Superior temporal gyrus (tissue), 1 donor: ENCODE data around the gene KATNB1.
"Not testable (repeated sequence)": the region's sequence is repeated elsewhere in the genome, so short reads cannot be mapped to it uniquely, and the experiment has no call there.

Experiments
- DNase-seq: peaks from one replicate; pipeline ENCODE4 v3.0.0-alpha.2; 2016; ENCODE audit errors: extremely low spot score

Gene KATNB1

GRCh38 chr16:57725976-57726375, 9.6 kb upstream of the KATNB1 start:
- DNase-seq = no peak

DNA sequence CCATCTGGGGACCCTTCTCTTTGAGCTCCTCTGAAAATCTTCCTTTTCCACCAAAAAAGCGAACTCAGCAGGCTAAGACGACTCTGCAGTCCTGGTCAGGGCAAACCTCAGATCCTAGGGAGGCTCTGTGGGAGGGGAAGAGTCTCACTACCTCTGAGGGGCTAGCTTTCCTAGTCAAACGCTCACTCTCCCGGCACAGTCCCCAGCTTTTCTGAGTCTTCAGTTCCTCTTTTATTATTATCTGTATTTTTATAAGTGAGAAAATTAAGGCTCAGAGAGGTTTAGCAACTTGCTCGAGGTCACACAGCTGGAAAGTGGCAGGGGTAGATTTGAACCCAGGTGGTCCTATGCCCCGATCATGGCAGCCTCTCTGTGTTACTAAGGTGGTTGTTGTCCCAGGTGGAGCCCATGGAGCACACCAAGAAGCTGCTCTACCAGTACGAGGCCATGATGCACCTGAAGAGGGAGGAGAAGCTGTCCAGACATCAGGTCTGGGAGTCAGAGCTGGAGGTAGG, 9.1 kb upstream of the KATNB1 start:
- DNase-seq = no peak

DNA sequence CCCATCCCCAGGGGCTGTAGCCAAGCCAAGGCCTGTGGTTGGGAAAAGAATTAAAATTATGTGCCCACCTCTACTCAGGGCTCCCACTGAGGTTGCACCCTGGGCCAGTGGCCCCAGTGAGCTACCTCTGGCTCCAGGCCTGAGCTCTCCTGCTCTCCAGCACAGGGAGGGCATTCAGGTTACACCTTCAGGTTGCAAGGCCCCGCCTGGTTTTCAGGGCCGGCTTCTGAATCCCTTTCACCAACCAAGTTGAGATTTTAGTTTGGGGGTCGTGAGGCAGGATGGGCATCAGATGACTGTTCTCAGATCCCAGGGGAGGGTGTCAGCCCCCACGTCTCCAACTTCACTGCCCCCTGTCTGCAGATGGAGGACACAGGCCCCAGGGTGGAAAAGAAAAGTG, 8.0 kb upstream of the KATNB1 start:
- DNase-seq = no peak

DNA sequence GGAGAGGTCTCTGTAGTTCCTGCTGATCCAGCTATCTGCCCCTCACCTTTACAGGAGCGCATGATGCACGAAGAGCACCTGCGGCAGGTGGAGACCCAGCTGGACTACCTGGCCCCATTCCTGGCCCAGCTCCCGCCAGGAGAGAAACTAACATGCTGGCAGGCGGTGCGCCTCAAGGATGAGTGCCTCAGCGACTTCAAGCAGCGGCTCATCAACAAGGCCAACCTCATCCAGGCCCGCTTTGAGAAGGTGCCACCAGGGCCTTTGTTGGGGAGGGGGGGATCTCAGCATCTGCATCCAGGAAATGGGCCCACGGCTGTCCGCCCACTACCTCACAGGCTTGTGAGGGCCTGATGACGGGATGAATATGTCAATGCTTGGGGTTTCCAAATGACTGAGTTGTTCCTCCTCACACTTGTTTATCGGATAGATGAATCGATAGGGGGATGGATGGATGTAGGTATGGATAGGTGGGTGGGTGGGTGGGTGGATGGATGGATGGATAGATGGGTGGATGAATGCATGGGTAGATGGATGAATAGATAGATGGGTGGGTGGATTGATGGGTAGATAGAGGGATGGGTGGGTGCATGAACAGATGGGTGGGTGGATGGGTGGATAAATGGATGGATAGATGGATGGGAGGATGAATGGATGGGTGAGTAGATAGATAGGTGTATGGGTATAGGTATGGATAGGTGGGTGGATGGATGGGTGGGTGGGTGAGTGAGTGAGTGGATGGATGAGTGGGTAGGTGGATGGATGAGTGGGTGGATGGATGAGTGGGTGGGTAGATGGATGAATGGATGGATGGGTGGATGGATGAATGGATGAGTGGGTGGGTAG, 7.0 kb upstream of the KATNB1 start:
- DNase-seq = no peak

DNA sequence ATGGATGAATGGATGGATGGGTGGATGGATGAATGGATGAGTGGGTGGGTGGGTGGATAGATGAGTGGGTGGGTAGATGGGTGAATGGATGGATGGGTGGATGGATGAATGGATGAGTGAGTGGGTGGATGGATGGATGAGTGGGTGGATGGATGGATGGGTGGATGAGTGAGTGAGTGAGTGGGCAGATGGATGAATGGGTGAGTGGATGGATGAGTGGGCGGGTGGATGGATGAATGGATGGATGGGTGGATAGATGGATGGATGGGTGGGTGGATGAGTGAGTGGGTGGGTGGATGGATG, 6.4 kb upstream of the KATNB1 start:
- no peak for DNase-seq

DNA sequence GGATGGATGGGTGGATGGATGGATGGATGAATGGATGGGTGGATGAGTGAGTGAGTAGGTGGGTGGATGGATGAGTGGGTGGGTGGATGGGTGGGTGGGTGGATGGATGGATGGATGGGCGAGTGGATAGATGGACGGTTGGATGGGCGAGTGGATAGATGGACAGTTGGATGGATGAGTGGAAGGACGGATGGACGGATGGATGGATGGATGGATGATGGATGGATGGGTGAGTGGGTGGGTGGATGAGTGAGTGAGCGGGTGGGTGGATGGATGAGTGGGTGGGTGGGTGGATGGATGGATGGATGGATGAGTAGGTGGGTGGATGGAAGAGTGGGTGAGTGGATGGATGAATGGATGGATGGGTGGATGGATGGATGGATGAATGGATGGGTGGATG, 5.7 kb upstream of the KATNB1 start:
- not testable (repeated sequence) for DNase-seq

DNA sequence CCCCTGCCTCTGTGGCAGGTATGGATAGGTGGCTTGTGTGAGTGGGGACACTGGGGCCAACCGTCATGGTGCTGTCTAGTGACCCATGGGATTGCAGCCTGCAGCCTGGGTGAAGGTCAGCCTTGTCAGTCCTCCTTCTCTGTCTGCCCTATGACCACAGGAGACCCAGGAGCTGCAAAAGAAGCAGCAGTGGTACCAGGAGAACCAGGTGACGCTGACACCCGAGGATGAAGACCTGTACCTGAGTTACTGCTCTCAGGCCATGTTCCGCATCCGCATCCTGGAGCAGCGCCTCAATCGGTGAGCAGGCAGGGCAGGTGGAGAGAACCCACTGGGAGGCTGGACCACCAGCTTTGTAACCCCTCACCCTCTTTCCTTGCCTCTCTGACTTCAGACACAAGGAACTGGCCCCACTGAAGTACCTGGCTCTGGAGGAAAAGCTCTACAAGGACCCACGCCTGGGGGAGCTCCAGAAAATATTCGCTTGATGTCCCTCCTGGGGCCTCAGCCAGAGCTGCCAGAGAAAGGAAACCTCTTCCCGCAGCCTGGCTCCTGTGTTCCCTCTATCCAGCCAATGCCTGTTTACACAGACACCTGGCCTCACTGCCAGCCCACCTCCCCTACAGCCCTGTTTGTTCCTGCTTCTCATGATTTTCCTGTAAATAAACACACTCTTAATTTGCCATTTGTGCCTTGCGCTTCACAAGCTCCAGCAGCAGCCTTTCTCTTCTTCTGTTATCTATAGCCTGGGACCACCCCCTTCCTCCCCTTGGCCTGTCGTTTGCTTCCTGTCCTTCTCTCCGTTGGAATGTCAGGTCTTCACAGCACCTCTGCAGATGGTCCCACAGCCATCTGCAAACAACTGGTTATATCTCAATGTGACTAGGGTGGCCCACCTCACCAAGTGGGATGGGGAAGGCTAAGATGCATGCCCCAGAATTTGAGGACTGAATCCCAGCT, 4.5 kb upstream of the KATNB1 start:
- DNase-seq = no peak

- no peak for DNase-seq
Measured at GRCh38 chr16:57732037-57732436, 3.5 kb upstream of the KATNB1 start.

DNA sequence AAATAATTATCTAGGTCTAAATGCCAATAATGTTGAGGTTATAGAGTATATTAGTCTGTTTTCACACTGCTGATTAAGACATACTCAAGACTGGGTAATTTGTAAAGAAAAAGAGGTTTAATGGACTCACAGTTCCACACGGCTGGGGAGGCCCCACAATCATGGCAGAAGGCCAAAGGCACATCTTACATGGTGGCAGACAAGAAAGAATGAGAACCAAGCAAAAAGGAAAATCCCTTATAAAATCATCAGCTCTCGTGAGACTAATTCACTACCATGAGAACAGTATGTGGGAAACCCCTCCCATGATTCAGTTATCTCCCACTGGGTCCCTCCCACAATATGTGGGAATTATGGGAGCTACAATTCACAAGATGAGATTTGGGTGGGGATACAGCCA, 2.9 kb upstream of the KATNB1 start:
- no peak for DNase-seq

GRCh38 chr16:57734308-57734924, 1.2 kb upstream of the KATNB1 start:
- DNase-seq = no peak

DNA sequence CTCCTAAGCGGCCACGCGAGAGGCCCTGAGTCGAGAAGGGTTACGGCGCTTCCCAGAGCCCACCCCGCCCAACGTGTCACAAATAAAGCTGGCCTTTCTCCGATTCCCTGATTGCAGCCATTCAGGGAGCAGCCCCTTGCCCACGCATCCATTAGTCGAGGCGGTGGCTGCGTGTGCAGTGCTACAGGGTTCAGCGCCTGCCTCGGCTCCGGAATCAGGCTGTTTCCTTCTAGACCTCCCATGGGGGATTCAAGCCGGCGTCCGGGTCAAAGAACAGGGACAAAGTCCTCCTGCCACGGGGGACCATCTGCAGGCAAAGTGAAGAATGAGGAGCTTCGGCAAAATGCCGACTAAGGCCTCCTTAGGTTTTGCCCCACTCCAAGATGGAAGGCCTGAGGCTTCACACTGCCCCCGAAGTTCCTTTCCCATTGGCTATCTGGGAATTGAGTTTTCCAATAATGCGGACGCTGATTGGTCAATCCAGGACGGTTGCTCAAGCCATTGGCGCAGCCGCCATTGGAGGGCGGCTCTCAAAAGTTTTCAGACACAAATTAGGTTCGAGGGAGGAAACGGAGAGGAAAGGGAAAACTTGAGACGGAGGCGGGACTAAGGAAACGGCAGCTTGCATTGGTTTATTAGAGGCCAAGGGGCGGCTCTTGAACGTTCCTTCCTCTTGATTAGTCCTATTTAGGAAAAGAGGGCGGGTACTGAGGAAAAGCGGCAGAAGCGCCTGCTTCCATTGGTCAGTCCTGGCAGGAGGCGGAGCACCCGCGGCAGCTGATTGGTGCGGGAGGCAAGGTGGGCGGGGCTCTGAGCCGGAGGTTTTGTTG, 430 bp upstream of the KATNB1 start:
- DNase-seq = peak; percentile 100

DNA sequence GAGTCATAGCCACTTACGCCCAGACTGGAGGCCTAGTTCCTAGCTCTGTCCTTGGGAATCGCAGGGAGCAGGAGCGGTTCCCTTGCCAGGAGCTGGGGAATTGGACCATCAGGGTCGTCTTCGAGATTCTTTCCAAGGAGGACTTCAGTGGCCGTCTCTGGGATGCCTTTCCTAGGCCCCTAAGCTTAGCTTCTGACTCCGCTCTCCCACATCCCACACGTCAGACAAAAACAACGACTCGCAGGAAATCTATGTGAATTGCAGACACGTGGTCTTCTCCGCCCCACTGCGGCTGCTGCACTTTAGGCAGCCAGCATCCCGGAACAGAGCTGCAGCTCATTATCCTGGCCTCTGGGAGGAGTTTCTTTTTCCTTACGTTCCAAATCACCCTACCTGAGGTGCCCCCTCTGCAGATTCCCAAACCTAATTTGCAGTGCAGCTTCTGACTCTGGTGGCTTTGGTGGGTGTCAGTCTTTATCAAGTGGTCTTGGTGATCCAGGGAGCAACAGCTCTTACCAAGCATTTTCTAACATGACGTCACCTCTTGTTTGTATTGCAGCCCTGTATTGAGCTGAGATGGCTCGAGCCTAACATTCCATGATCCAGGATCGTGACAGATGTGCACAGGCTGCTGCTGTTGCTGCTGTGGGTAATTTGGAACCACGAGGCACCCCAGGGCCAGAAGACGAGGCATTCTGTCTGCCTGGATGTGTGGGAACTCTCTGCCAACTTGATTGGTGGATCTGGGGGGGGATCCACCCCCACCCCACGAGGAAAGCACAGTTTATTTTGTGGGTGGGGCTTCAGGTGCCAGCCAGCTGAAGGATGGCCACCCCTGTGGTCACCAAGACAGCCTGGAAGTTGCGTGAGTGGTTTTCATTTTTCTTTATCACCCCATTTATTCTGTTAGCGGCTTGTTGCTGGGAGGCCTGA, 1.1 kb downstream of the KATNB1 start:
- DNase-seq = peak; percentile 68

DNA sequence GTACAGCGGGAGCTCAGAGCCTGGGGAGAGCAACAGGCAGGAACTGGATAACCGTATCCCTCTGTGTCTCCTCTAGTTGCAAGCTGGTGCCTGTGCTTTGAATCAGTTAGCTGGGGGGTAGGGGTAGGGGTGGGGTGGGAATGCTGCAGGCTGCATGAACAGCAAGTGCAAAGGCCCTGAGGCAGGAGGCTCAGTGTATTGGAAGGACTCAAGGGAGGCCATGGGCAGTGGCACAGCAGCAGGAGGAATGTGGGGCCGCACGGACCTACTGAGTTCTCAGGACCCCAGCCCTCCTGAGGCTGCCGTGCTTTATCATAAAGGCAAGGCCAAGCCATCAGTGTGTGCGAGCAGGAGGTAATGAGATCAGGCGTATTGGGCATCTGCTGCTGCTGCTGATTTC, 3.3 kb downstream of the KATNB1 start:
- DNase-seq = no peak

- DNase-seq = no peak
Measured at GRCh38 chr16:57739756-57740422, 4.3 kb downstream of the KATNB1 start.

GRCh38 chr16:57740423-57741071, 5.0 kb downstream of the KATNB1 start:
- no peak for DNase-seq

DNA sequence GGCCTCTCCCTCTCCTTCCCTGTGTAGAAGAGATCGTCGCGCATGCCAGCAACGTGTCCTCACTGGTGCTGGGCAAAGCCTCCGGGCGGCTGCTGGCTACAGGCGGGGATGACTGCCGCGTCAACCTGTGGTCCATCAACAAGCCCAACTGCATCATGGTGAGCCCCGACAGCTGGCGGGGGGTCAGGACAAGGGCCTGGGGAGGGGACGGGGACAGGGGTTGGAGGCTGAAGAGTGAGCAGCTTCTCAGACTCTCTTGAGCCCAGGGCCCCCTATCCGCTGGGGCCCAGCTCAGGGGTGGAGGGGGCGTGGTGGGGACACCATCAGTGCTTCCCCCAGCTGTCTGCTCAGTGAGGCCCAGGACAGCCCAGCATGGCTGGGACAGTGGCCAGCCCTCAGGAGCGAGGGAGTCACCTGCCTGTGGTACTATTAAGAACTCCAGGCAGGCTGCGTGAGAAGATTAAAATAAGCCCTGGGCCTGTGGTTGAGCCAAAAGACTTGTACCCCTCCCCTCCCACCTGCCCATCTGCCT, 6.2 kb downstream of the KATNB1 start:
- no peak for DNase-seq

- no peak for DNase-seq
Measured at GRCh38 chr16:57742543-57742942, 7.0 kb downstream of the KATNB1 start.

DNA sequence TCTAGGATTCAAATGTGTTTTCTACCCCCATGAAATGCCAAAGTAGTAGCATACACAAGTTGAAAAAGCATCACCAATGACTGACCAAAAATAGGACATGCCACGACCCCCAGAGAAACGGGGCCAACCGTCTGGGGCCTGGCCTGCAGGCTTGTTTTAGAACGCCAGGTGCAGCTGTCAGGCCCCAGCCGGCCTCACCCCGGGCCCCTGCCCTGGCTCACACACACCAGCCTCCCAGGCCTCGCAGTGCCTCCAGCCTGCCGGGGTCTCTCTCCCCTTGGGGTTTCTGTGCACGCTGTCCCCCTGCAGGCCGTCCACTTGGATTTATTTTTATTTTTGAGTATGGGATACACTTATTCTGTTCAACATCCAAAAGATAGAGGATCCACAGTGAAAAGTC, 7.9 kb downstream of the KATNB1 start:
- DNase-seq = no peak
